Kidney (tissue), 14 donors: ENCODE results near the gene CALML3. TPM values are rescaled to one million over a fixed set of nuclear protein-coding genes. Genes with fewer than 3 reads are reported as not detected.
A peak's percentile ranks its signal among the peaks of the same experiment; 100 is the strongest.

Experiments used
- DNase-seq, 5 donors: peaks; one replicate each; pipeline ENCODE4 v3.0.0-alpha.2; 2013 to 2020
- FAIRE-seq: peaks from 2 replicates; lab custom pipeline; 2012; peaks lifted over from hg19 to GRCh38; lab: Jason Lieb, UNC
- H3K27ac ChIP-seq, 2 donors: one replicate each; pipeline ENCODE4 v1.7.0; 2013; ENCODE audit warnings: low read depth in 2 of 2, low read length in 2 of 2, inconsistent platforms in 1 of 2
- H3K27me3 ChIP-seq: one replicate; pipeline ENCODE4 v1.7.1; 2013; ENCODE audit warnings: low read length, inconsistent platforms; ENCODE audit not compliant: control insufficient read depth, insufficient read depth
- H3K36me3 ChIP-seq, 3 donors: one replicate each; pipeline versions ENCODE4 v1.7.0 to v1.7.1; 2013; ENCODE audit warnings: low read length in 3 of 3, control low read depth in 1 of 3, inconsistent platforms in 1 of 3; ENCODE audit not compliant: insufficient read depth in 3 of 3, control insufficient read depth in 2 of 3
- H3K4me1 ChIP-seq, 3 donors: one replicate each; pipeline versions ENCODE4 v1.7.0 to v1.7.1; 2013; ENCODE audit warnings: low read length in 3 of 3, inconsistent platforms in 1 of 3, low read depth in 1 of 3; ENCODE audit not compliant: control insufficient read depth in 2 of 3, insufficient read depth in 2 of 3
- H3K4me3 ChIP-seq, 3 donors: one replicate each; pipeline versions ENCODE4 v1.7.0 to v1.8.1; 2013; ENCODE audit warnings: low read length in 3 of 3, control low read depth in 1 of 3, inconsistent platforms in 1 of 3
- H3K9ac ChIP-seq, 3 donors: one replicate each; pipeline versions ENCODE4 v1.7.0 to v1.7.1; 2013; ENCODE audit warnings: low read length in 3 of 3, control low read depth in 1 of 3, inconsistent platforms in 1 of 3
- H3K9me3 ChIP-seq, 3 donors: one replicate each; pipeline versions ENCODE4 v1.7.0 to v1.7.1; 2013; ENCODE audit warnings: low read length in 3 of 3, control low read depth in 1 of 3, inconsistent platforms in 1 of 3; ENCODE audit not compliant: control insufficient read depth in 2 of 3, insufficient read depth in 1 of 3
- intact Hi-C: fragments of 100-400 bp; cut with DNase I; formaldehyde crosslinking; loops from one replicate; pipeline ENCODE4 v1.11.1; 2022
- polyA plus RNA-seq: library from polyadenylated mRNA; stranded (reverse); fragments of 350-450 nt; fragmentation: Illumina TruSeq; extraction: RNeasy Lipid Tissue Mini Kit (QIAGEN cat#74804); gene quantifications from one replicate; pipeline ENCODE4 v1.2.3, GENCODE V29; 2014; ENCODE audit warnings: low read depth, low replicate concordance; ENCODE audit not compliant: insufficient read depth
- total RNA-seq: library from RNA; stranded (reverse); fragmentation: NEBNext Ultra II Directional; extraction: Animal tissue kit (Norgen Biotek cat#: 25700); gene quantifications from one replicate; pipeline ENCODE4 v1.2.1, GENCODE V29; 2021
- TF ChIP-seq, protein P1 (sequence below): IDR thresholded peaks from 3 replicates; pipeline ENCODE4 v1.5.1; 2012; ENCODE audit warnings: mild to moderate bottlenecking, moderate library complexity, borderline replicate concordance; ENCODE audit not compliant: insufficient read depth; ENCODE audit errors: extremely low read depth
- donor health status: control.
- donor health status: control.
- donor health status: control.
- donor health status: control.
- donor health status: control.
- donor health status: DM: yes; HTN: yes; CAD: no.
- donor health status: Normal renal cell carcinoma (clear cell type).

CALML3 gene
- total and polyA plus RNA-seq, 2 donors from 2014 or later: 15.9 TPM; not detected in 1

DNA sequence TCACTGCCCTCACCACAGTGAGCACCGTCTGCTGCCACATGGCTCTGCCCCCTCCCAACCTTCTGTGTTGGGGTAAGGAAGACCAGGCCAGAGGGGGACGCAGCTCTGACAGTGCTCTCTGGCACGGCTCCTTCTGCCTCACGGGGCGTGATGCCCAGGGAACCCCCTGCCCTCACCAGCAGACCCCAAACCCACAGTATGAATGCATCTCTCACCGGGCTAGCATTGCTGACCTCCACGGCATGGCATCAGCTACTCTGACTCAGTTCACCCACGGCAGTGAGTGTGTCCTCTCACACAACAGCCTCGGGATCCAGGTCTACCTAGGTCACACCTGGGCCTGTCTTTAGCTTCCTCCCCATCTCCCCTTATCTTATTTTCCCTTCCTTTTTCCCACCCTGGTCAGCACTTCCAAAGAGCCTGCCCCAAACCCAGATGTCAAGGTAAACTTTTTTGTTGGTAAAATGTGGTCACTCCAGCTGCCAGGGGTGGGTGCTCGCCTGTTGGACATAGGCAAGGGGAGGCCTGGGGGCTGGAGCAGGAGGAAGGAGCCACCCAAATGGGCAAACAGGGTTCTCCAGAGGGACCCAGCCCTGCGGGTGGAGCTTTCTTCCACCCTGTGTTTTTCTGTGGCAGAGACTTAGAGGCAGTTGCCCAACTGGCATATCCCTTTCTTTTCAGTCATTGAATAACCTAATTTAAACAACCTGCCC is 4.4 kb downstream of the CALML3 start:
- no peaks in the 10 kb centered on the region for H3K9me3 ChIP-seq
- no peak overlapping the region for H3K4me3 ChIP-seq
- DNase-seq: peak in 1 of 5 donors; percentile 23
- FAIRE-seq: no peak
- intact Hi-C loops: no loop called here
- peaks cover 0 to 3% (median 0%) of the 10 kb centered on the region in 3 donors for H3K4me1 ChIP-seq
- no peaks in the 10 kb centered on the region for H3K36me3 ChIP-seq
- no peak overlapping the region for H3K27ac ChIP-seq
- TF ChIP-seq, protein P1, sequence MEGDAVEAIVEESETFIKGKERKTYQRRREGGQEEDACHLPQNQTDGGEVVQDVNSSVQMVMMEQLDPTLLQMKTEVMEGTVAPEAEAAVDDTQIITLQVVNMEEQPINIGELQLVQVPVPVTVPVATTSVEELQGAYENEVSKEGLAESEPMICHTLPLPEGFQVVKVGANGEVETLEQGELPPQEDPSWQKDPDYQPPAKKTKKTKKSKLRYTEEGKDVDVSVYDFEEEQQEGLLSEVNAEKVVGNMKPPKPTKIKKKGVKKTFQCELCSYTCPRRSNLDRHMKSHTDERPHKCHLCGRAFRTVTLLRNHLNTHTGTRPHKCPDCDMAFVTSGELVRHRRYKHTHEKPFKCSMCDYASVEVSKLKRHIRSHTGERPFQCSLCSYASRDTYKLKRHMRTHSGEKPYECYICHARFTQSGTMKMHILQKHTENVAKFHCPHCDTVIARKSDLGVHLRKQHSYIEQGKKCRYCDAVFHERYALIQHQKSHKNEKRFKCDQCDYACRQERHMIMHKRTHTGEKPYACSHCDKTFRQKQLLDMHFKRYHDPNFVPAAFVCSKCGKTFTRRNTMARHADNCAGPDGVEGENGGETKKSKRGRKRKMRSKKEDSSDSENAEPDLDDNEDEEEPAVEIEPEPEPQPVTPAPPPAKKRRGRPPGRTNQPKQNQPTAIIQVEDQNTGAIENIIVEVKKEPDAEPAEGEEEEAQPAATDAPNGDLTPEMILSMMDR: no peak
- no peak overlapping the region for H3K9ac ChIP-seq
- no peaks in the 10 kb centered on the region for H3K27me3 ChIP-seq

DNA sequence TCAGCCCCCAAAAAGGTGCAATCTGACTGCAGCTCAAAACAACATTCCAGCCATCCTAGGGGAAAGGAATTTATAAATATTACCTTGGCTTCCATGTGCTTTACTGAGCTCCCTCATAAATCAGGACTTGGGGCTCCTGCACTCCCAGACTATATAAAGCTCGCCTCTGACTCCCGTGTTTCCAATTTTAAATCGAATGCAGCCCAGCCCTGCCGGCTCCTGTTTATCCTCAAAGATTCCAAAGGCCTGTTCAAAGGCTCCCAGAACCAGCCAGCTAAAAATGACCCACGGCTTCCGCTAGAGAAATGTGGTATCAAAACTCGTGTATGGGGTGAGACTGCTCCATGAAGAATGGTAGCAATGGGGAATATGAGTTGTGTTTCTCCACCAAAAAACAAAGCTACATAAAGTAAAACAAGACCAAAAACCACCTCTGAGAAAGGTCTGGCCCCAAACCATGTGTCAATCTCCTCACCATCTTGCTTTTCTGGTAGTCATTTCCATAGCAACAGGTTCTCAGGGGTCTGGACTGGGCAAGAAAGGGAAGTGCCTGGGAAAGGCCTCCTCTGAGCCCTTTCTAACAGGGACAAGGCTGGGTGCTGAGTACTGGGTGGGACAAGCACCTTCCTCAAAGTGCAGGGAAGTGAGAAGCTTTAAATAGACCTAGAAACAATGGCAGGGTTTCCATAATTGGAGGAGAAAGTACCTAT is 5.1 kb downstream of the CALML3 start:
- no peaks in the 10 kb centered on the region for H3K36me3 ChIP-seq
- no peak overlapping the region for H3K4me3 ChIP-seq
- no peaks in the 10 kb centered on the region for H3K9me3 ChIP-seq
- peaks cover 0 to 3% (median 0%) of the 10 kb centered on the region in 3 donors for H3K4me1 ChIP-seq
- FAIRE-seq: no peak
- H3K9ac ChIP-seq: no peak overlapping the region
- peak overlapping the region in 1 of 2 donors; percentile 28 for H3K27ac ChIP-seq
- no peaks in the 10 kb centered on the region for H3K27me3 ChIP-seq
- DNase-seq: no peak
- TF ChIP-seq, protein P1: no peak
- intact Hi-C loops: no loop called here

- no peak for DNase-seq
- H3K9me3 ChIP-seq: no peaks in the 10 kb centered on the region
- peaks cover 0 to 3% (median 0%) of the 10 kb centered on the region in 3 donors for H3K4me1 ChIP-seq
- no peak overlapping the region for H3K9ac ChIP-seq
- no peaks in the 10 kb centered on the region for H3K27me3 ChIP-seq
- H3K4me3 ChIP-seq: no peak overlapping the region
- FAIRE-seq: no peak
- no peaks in the 10 kb centered on the region for H3K36me3 ChIP-seq
- TF ChIP-seq, protein P1: no peak
- intact Hi-C loops: no loop called here
- no peak overlapping the region for H3K27ac ChIP-seq
Observed at GRCh38 chr10:5530412-5530806, 5.6 kb downstream of the CALML3 start.
